Thoracic aorta (tissue), 2 donors: ENCODE results near the gene ZCCHC2. TPM values are rescaled to one million over a fixed set of nuclear protein-coding genes. Genes with fewer than 3 reads are reported as not detected.

Experiments
- ATAC-seq: fragments of 150-250 bp; one replicate; pipeline ENCODE4 v1.8.0; 2017; ENCODE audit warnings: low read depth; ENCODE audit not compliant: insufficient number of reproducible peaks, low FRiP score
- DNase-seq: peaks from one replicate; pipeline ENCODE4 v3.0.0-alpha.2; 2020; ENCODE audit warnings: low spot score
- H3K27ac ChIP-seq, 2 donors: fragments of 200-600 bp; sonication (generic); 1 replicate in 1 of 2; 2 replicates in 1 of 2; pipeline ENCODE4 v1.5.1; 2016; ENCODE audit warnings: mild to moderate bottlenecking in 2 of 2, moderate library complexity in 2 of 2
- H3K27me3 ChIP-seq: fragments of 200-600 bp; sonication (generic); replicated peaks from 2 replicates; pipeline ENCODE4 v1.6.0; 2016; ENCODE audit warnings: mild to moderate bottlenecking; ENCODE audit not compliant: insufficient read depth
- H3K36me3 ChIP-seq: fragments of 200-600 bp; sonication (generic); one replicate; pipeline ENCODE4 v1.5.1; 2016
- H3K4me1 ChIP-seq, 2 donors: fragments of 200-600 bp; sonication (generic); 1 replicate in 1 of 2; 2 replicates in 1 of 2; pipeline versions ENCODE4 v1.5.1 to v1.6.0; 2016; ENCODE audit warnings: low read depth in 2 of 2, mild to moderate bottlenecking in 1 of 2; ENCODE audit not compliant: control insufficient read depth in 1 of 2
- H3K4me3 ChIP-seq: fragments of 200-600 bp; sonication (generic); 2 replicates; pipeline ENCODE4 v1.5.1; 2016; ENCODE audit warnings: mild to moderate bottlenecking
- H3K9me3 ChIP-seq: fragments of 200-600 bp; sonication (generic); 2 replicates; pipeline ENCODE4 v1.5.1; 2016
- total RNA-seq, 2 donors: library from RNA; depleted of rRNA; stranded (reverse); fragments of >200 nt; gene quantifications; one replicate each; pipeline versions ENCODE4 v1.1.0 to v1.2.3, GENCODE V29; 2016
- TF ChIP-seq, protein P1 (sequence below): fragments of 200-600 bp; sonication (generic); IDR thresholded peaks from one replicate; pipeline ENCODE4 v1.5.1; 2019; ENCODE audit warnings: antibody characterized with exemption

ZCCHC2 gene
- total RNA-seq, 2 donors from 2014 or later: 33.9 to 38.7 TPM

GRCh38 chr18:62537946-62538345 is 15.1 kb downstream of the ZCCHC2 start:
- peaks cover 6% of the 10 kb centered on the region for H3K36me3 ChIP-seq
- DNase-seq (no peak), ATAC-seq (no peak)
- TF ChIP-seq, protein P1, sequence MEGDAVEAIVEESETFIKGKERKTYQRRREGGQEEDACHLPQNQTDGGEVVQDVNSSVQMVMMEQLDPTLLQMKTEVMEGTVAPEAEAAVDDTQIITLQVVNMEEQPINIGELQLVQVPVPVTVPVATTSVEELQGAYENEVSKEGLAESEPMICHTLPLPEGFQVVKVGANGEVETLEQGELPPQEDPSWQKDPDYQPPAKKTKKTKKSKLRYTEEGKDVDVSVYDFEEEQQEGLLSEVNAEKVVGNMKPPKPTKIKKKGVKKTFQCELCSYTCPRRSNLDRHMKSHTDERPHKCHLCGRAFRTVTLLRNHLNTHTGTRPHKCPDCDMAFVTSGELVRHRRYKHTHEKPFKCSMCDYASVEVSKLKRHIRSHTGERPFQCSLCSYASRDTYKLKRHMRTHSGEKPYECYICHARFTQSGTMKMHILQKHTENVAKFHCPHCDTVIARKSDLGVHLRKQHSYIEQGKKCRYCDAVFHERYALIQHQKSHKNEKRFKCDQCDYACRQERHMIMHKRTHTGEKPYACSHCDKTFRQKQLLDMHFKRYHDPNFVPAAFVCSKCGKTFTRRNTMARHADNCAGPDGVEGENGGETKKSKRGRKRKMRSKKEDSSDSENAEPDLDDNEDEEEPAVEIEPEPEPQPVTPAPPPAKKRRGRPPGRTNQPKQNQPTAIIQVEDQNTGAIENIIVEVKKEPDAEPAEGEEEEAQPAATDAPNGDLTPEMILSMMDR: no peak
- H3K27me3 ChIP-seq: no peaks in the 10 kb centered on the region
- H3K27ac ChIP-seq: no peak overlapping the region
- H3K4me1 ChIP-seq: peaks cover 0 to 15% of the 10 kb centered on the region in 2 donors
- H3K9me3 ChIP-seq: no peaks in the 10 kb centered on the region
- H3K4me3 ChIP-seq: no peak overlapping the region

- ATAC-seq (no peak), DNase-seq (no peak)
- TF ChIP-seq, protein P1: no peak
- no peaks in the 10 kb centered on the region for H3K9me3 ChIP-seq
- H3K27me3 ChIP-seq: no peaks in the 10 kb centered on the region
- no peak overlapping the region for H3K4me3 ChIP-seq
- peaks cover 16% of the 10 kb centered on the region for H3K36me3 ChIP-seq
- H3K27ac ChIP-seq: no peak overlapping the region
- peaks cover 0 to 15% of the 10 kb centered on the region in 2 donors for H3K4me1 ChIP-seq
Measured at GRCh38 chr18:62538881-62539280, 16.1 kb downstream of the ZCCHC2 start.

DNA sequence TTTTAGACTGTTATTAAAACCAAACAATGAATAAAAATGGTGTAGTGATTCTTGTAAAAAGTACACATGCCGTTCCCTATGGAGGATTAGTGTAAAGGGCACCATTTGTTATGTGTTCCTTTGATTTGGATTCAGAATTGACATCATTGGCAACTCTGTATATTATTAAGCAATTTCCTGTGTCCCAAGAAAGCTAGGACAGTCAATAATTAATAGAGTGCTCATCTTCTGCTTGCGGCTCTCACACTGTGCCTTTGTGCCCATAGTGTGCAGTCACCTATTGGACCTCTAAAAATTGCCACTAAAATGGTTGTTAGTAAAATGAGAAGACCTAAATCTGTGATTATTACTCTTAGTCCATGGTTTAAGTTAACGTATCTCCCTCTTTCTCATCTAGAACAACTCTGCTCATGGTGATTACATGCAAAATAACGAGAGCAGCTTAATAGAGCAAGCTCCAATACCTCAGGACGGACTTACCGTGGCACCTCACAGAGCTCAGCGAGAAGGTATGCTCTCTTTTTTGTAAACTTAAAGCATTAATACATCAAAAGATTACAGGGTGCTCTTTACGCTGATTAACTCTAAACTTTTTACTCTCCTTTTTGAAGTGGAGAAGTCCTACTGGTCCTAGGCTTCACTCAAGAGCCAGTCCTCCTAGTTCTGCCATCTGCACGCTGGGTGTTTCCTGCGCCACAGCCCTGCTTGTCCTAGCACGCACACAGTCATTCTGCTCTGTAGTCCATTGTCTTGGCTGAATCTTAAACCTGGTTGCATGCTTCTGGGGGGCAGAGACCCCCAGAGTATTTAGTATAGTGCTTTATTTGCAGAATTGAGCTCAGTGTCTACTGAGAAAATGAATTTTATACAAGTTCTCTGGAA is 16.7 kb downstream of the ZCCHC2 start:
- Histone ChIP-seq H3K27ac (no peak overlapping the region), H3K4me1 (peaks cover 0 to 15% of the 10 kb centered on the region in 2 donors), H3K27me3 (no peaks in the 10 kb centered on the region), H3K36me3 (peaks cover 17% of the 10 kb centered on the region), H3K4me3 (no peak overlapping the region), H3K9me3 (no peaks in the 10 kb centered on the region)
- DNase-seq (no peak), ATAC-seq (no peak)
- TF ChIP-seq, protein P1: no peak

GRCh38 chr18:62543021-62543420 is 20.2 kb downstream of the ZCCHC2 start:
- Histone ChIP-seq H3K4me1 (peaks cover 0 to 15% of the 10 kb centered on the region in 2 donors), H3K4me3 (no peak overlapping the region), H3K9me3 (no peaks in the 10 kb centered on the region), H3K36me3 (peaks cover 29% of the 10 kb centered on the region), H3K27ac (no peak overlapping the region), H3K27me3 (no peaks in the 10 kb centered on the region)
- DNase-seq (no peak), ATAC-seq (no peak)
- TF ChIP-seq, protein P1: no peak

GRCh38 chr18:62545098-62545497 is 22.3 kb downstream of the ZCCHC2 start:
- TF ChIP-seq, protein P1: no peak
- ATAC-seq (no peak), DNase-seq (no peak)
- Histone ChIP-seq H3K9me3 (no peaks in the 10 kb centered on the region), H3K36me3 (peaks cover 37% of the 10 kb centered on the region), H3K4me1 (peaks cover 0 to 14% of the 10 kb centered on the region in 2 donors), H3K27ac (no peak overlapping the region), H3K27me3 (no peaks in the 10 kb centered on the region), H3K4me3 (no peak overlapping the region)
